SK-N-SH treated with all-trans-retinoic acid at 6 μM for 48 hours (cell line): ENCODE results near the gene ZNF329.

ENCODE experiments used
- ARNTL ChIP-seq: fragments of 450-650 bp; formaldehyde crosslinking; IDR thresholded peaks from 2 replicates; pipeline ENCODE4 v1.5.0; 2020; ENCODE audit warnings: low read depth, mild to moderate bottlenecking, moderate library complexity, borderline replicate concordance
- ESRRG ChIP-seq: fragments of 250-450 bp; sonication (Bioruptor Pico); IDR thresholded peaks from 2 replicates; pipeline ENCODE4 v1.6.1; 2021; ENCODE audit warnings: mild to moderate bottlenecking
- GLIS3 ChIP-seq: fragments of 250-450 bp; sonication (Bioruptor Pico); IDR thresholded peaks from 2 replicates; pipeline ENCODE4 v1.5.0; 2020; ENCODE audit warnings: mild to moderate bottlenecking, moderate library complexity
- ISL1 ChIP-seq: fragments of 250-450 bp; sonication (Bioruptor Pico); IDR thresholded peaks from 2 replicates; pipeline ENCODE4 v2.1.2; 2022; ENCODE audit warnings: mild to moderate bottlenecking, moderate library complexity
- OSR1 ChIP-seq: fragments of 250-450 bp; sonication (Bioruptor Pico); IDR thresholded peaks from 2 replicates; pipeline ENCODE4 v1.8.0; 2022; ENCODE audit warnings: moderate library complexity, mild to moderate bottlenecking, inconsistent platforms
- PPARA ChIP-seq: fragments of 250-450 bp; sonication (Bioruptor Pico); IDR thresholded peaks from 2 replicates; pipeline ENCODE4 v1.5.0; 2020; ENCODE audit warnings: mild to moderate bottlenecking, borderline replicate concordance
- RARB ChIP-seq: fragments of 250-450 bp; sonication (Bioruptor Pico); IDR thresholded peaks from 2 replicates; pipeline ENCODE4 v1.8.0; 2021; ENCODE audit warnings: mild to moderate bottlenecking, moderate library complexity
- SNAI2 ChIP-seq: fragments of 250-450 bp; sonication (Bioruptor Pico); IDR thresholded peaks from 2 replicates; pipeline ENCODE4 v1.5.0; 2020; ENCODE audit warnings: mild to moderate bottlenecking, moderate library complexity
- ZC3H10 ChIP-seq: fragments of 250-450 bp; sonication (Bioruptor Pico); IDR thresholded peaks from 2 replicates; pipeline ENCODE4 v1.5.1; 2021; ENCODE audit warnings: mild to moderate bottlenecking, moderate library complexity
- ZNF565 ChIP-seq: fragments of 450-650 bp; formaldehyde crosslinking; conservative IDR thresholded peaks from 2 replicates; pipeline ENCODE4 v1.5.0; 2020; ENCODE audit warnings: low read depth, mild to moderate bottlenecking, moderate library complexity
- TF ChIP-seq, protein P1 (sequence below): fragments of 250-450 bp; sonication (Bioruptor Pico); IDR thresholded peaks from 2 replicates; pipeline ENCODE4 v1.8.0; 2020; ENCODE audit warnings: mild to moderate bottlenecking, moderate library complexity, borderline replicate concordance
- TF ChIP-seq, protein P2 (sequence below): fragments of 250-450 bp; sonication (Bioruptor Pico); IDR thresholded peaks from 2 replicates; pipeline ENCODE4 v1.5.0; 2020; ENCODE audit warnings: mild to moderate bottlenecking, moderate library complexity
- TF ChIP-seq, protein P3 (sequence below): fragments of 250-450 bp; sonication (Bioruptor Pico); IDR thresholded peaks from 2 replicates; pipeline ENCODE4 v1.5.1; 2021; ENCODE audit warnings: mild to moderate bottlenecking, moderate library complexity

DNA sequence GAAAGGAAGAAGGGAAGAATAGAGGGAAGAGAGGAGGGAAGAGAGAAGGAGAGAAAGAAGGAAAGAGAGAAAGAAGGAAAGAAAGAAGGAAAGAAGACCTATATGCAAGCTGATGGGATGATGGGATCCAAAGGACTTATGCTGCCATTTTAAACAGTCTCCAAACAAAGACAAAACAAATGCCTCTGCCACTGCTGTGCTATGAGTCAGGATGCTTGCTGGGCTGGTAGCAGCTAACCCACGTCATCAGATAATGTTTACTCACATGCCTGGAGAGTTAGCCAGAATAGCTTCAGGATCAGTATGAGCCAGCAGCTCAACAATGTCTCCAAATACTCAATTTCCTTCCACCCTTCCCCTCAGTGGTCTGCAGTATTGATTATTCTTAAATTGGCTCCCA lies 20.3 kb upstream of the ZNF329 start:
- TF ChIP-seq ZC3H10 (CRISPR knock-in tag) (no peak), OSR1 (CRISPR knock-in tag) (no peak), PPARA (no peak), ARNTL (CRISPR knock-in tag) (no peak), RARB (no peak), ESRRG (CRISPR knock-in tag) (no peak), ZNF565 (no peak), SNAI2 (CRISPR knock-in tag) (no peak), GLIS3 (CRISPR knock-in tag) (no peak), ISL1 (CRISPR knock-in tag) (no peak)
- TF ChIP-seq, protein P1, sequence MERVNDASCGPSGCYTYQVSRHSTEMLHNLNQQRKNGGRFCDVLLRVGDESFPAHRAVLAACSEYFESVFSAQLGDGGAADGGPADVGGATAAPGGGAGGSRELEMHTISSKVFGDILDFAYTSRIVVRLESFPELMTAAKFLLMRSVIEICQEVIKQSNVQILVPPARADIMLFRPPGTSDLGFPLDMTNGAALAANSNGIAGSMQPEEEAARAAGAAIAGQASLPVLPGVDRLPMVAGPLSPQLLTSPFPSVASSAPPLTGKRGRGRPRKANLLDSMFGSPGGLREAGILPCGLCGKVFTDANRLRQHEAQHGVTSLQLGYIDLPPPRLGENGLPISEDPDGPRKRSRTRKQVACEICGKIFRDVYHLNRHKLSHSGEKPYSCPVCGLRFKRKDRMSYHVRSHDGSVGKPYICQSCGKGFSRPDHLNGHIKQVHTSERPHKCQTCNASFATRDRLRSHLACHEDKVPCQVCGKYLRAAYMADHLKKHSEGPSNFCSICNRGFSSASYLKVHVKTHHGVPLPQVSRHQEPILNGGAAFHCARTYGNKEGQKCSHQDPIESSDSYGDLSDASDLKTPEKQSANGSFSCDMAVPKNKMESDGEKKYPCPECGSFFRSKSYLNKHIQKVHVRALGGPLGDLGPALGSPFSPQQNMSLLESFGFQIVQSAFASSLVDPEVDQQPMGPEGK (CRISPR knock-in tag) = no peak
- TF ChIP-seq, protein P2, sequence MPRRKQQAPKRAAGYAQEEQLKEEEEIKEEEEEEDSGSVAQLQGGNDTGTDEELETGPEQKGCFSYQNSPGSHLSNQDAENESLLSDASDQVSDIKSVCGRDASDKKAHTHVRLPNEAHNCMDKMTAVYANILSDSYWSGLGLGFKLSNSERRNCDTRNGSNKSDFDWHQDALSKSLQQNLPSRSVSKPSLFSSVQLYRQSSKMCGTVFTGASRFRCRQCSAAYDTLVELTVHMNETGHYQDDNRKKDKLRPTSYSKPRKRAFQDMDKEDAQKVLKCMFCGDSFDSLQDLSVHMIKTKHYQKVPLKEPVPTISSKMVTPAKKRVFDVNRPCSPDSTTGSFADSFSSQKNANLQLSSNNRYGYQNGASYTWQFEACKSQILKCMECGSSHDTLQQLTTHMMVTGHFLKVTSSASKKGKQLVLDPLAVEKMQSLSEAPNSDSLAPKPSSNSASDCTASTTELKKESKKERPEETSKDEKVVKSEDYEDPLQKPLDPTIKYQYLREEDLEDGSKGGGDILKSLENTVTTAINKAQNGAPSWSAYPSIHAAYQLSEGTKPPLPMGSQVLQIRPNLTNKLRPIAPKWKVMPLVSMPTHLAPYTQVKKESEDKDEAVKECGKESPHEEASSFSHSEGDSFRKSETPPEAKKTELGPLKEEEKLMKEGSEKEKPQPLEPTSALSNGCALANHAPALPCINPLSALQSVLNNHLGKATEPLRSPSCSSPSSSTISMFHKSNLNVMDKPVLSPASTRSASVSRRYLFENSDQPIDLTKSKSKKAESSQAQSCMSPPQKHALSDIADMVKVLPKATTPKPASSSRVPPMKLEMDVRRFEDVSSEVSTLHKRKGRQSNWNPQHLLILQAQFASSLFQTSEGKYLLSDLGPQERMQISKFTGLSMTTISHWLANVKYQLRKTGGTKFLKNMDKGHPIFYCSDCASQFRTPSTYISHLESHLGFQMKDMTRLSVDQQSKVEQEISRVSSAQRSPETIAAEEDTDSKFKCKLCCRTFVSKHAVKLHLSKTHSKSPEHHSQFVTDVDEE (CRISPR knock-in tag) = no peak
- TF ChIP-seq, protein P3, sequence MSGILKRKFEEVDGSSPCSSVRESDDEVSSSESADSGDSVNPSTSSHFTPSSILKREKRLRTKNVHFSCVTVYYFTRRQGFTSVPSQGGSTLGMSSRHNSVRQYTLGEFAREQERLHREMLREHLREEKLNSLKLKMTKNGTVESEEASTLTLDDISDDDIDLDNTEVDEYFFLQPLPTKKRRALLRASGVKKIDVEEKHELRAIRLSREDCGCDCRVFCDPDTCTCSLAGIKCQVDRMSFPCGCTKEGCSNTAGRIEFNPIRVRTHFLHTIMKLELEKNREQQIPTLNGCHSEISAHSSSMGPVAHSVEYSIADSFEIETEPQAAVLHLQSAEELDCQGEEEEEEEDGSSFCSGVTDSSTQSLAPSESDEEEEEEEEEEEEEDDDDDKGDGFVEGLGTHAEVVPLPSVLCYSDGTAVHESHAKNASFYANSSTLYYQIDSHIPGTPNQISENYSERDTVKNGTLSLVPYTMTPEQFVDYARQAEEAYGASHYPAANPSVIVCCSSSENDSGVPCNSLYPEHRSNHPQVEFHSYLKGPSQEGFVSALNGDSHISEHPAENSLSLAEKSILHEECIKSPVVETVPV = no peak
